ENCODE data around the gene NRXN3. TPM values are rescaled to one million over a fixed set of nuclear protein-coding genes. Genes with fewer than 3 reads are reported as not detected.

Gene NRXN3
- total and polyA plus RNA-seq, 2 of the 13 experiments (the other 11 are each of a cell fraction or from before 2014, with no cell fraction given): 0.03 TPM; not detected in 1

- FAIRE-seq (no peak), ATAC-seq (no peak), DNase-seq (ENCODE audit: low spot score) (no peak)
- Histone ChIP-seq H3K4me3 (replicated peaks in 1 of 3; ENCODE audit: insufficient read depth in 1 of 3, low read depth in 2 of 3, low read length in 3 of 3) (no peak overlapping the region), H4K20me1 (ENCODE audit: insufficient read depth, low read length) (no peaks in the 10 kb centered on the region), H2AFZ (ENCODE audit: low read length) (no peak overlapping the region), H3K79me2 (ENCODE audit: insufficient read depth, low read length) (no peaks in the 10 kb centered on the region), H3K27me3 (ENCODE audit: control insufficient read depth in 1 of 2, insufficient read depth in 2 of 2, low read length in 2 of 2) (no peaks in the 10 kb centered on the region; a peak in 1 of 5 replicates), H3K4me2 (ENCODE audit: low read depth, low read length) (no peak overlapping the region), H3K27ac (ENCODE audit: extremely low read length, insufficient read depth, low read length) (no peak overlapping the region), H3K4me1 (ENCODE audit: insufficient read depth, low read length) (no peaks in the 10 kb centered on the region), H3K9me3 (ENCODE audit: low read length) (peaks cover 76% of the 10 kb centered on the region), H3K36me3 (replicated peaks in 1 of 2; ENCODE audit: control insufficient read depth in 1 of 2, insufficient read depth in 2 of 2, low read length in 2 of 2) (no peaks in the 10 kb centered on the region), H3K9ac (ENCODE audit: insufficient read depth, low read depth, low read length) (no peak overlapping the region)
- ChIA-PET POLR2A (no interaction called here), CTCF (ENCODE audit: low intra/inter-chr PET ratio, low total read pairs) (no interaction called here)
- in situ Hi-C loops (cut with HindIII; ENCODE audit: extremely low pct_ligation_motif_present, low pct_unique_long_range_greater_than_20kb): loop anchor here (25.0 kb wide), 1 partner anchor 106 kb away; no protein-coding TSS in a partner anchor
- TF ChIP-seq ONECUT2 (CRISPR knock-in tag; IDR thresholded peaks at IDR 0.05): no peak
- no peak for TF ChIP-seq USF2 (IDR thresholded peaks at IDR 0.05; ENCODE audit: low read depth, low read length)
- TF ChIP-seq USF2 (CRISPR knock-in tag; IDR thresholded peaks at IDR 0.05; ENCODE audit: borderline replicate concordance): no peak
- no peak for TF ChIP-seq TCF12 (IDR thresholded peaks at IDR 0.05)
- TF ChIP-seq TCF12 (CRISPR knock-in tag; IDR thresholded peaks at IDR 0.05): no peak
- WGBS (ENCODE audit: low lambda C conversion rate): 36% methylated on average over 4 of the region's 4 CpGs
- intact Hi-C loops (cut with micrococcal nuclease; ENCODE audit: unreplicated experiment): no loop called here
- BruUV-seq (replicated peaks): no TSS peak
Measured at GRCh38 chr14:79580906-79581305, 1410.7 kb downstream of the NRXN3 start.

DNA sequence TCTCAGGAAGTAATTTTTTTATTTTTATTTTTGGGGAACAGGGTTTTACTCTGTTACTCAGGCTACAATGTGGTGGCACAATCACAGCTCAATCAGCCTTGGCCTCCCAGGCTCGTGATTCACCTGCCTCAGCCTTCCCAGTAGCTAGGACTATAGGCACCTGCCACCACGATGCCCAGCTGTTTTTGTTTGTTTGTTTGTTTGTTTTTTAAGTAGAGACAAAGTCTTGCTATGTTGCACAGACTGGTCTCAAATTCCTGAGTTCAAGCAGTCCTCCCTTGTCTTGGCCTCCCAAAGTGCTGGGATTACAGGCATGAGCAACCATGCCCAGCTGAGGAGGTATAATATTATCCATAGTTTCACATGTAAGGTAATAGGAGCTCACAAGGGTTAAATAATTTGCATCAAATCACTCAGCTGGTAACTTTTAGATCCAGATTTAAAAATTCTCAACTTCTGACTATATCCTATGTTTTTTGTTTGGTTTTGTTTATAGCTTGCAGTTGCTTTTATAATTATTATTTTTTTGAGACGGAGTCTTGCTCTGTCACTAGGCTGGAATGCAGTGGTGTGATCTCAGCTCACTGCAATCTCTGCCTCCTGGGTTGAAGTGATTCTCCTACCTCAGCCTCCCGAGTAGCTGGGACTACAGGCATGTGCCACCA is 1411.9 kb downstream of the NRXN3 start:
- 14% methylated on average over 4 of the region's 4 CpGs for WGBS (ENCODE audit: low lambda C conversion rate)
- Histone ChIP-seq H3K27me3 (ENCODE audit: control insufficient read depth in 1 of 2, insufficient read depth in 2 of 2, low read length in 2 of 2) (no peaks in the 10 kb centered on the region; a peak in 1 of 5 replicates), H3K4me2 (ENCODE audit: low read depth, low read length) (no peak overlapping the region), H3K9me3 (ENCODE audit: low read length) (peaks cover 77% of the 10 kb centered on the region), H2AFZ (ENCODE audit: low read length) (no peak overlapping the region), H3K27ac (ENCODE audit: extremely low read length, insufficient read depth, low read length) (no peak overlapping the region), H3K9ac (ENCODE audit: insufficient read depth, low read depth, low read length) (no peak overlapping the region), H3K4me1 (ENCODE audit: insufficient read depth, low read length) (no peaks in the 10 kb centered on the region), H3K36me3 (replicated peaks in 1 of 2; ENCODE audit: control insufficient read depth in 1 of 2, insufficient read depth in 2 of 2, low read length in 2 of 2) (no peaks in the 10 kb centered on the region), H3K79me2 (ENCODE audit: insufficient read depth, low read length) (no peaks in the 10 kb centered on the region), H3K4me3 (replicated peaks in 1 of 3; ENCODE audit: insufficient read depth in 1 of 3, low read depth in 2 of 3, low read length in 3 of 3) (no peak overlapping the region), H4K20me1 (ENCODE audit: insufficient read depth, low read length) (no peaks in the 10 kb centered on the region)
- intact Hi-C loops (cut with micrococcal nuclease; ENCODE audit: unreplicated experiment) (no loop called here), in situ Hi-C loops (cut with HindIII; ENCODE audit: extremely low pct_ligation_motif_present, low pct_unique_long_range_greater_than_20kb) (loop anchor here (25.0 kb wide), 1 partner anchor 105 kb away; no protein-coding TSS in a partner anchor)
- FAIRE-seq (no peak), ATAC-seq (no peak), DNase-seq (ENCODE audit: low spot score) (no peak)
- no peak for TF ChIP-seq CHCHD3 (CRISPR knock-in tag; IDR thresholded peaks at IDR 0.05)
- TF ChIP-seq NRL (CRISPR knock-in tag; IDR thresholded peaks at IDR 0.05; ENCODE audit: borderline replicate concordance): no peak
- TF ChIP-seq MEIS2 (CRISPR knock-in tag; IDR thresholded peaks at IDR 0.05): no peak
- TF ChIP-seq ZFP36L1 (CRISPR knock-in tag; IDR thresholded peaks at IDR 0.05): no peak
- no peak for TF ChIP-seq NFKBIZ (CRISPR knock-in tag; IDR thresholded peaks at IDR 0.05)
- TF ChIP-seq KDM1A (CRISPR knock-in tag; IDR thresholded peaks at IDR 0.05): no peak
- no peak for TF ChIP-seq BCL3 (CRISPR knock-in tag; IDR thresholded peaks at IDR 0.05)
- ChIA-PET POLR2A (no interaction called here), CTCF (ENCODE audit: low intra/inter-chr PET ratio, low total read pairs) (no interaction called here)
- no TSS peak for BruUV-seq (replicated peaks)

Measured in HepG2 (cell line).